SH-SY5Y (cell line): Measurements from ENCODE around the gene ENOX1.

Experiments used
- GATA2 ChIP-seq: IDR thresholded peaks from 2 replicates; pipeline ENCODE4 v1.6.1; 2011; ENCODE audit warnings: mild to moderate bottlenecking, low read depth, low read length
- GATA3 ChIP-seq: IDR thresholded peaks from 2 replicates; pipeline ENCODE4 v1.6.1; 2011; ENCODE audit warnings: low read depth, mild to moderate bottlenecking, low read length, moderate library complexity

GRCh38 chr13:43546816-43547215 is 240.0 kb downstream of the ENOX1 start:
- TF ChIP-seq GATA2 (no peak), GATA3 (no peak)
